ENCODE data around the gene PNMT. TPM values are rescaled to one million over a fixed set of nuclear protein-coding genes. Genes with fewer than 3 reads are reported as not detected.

Gene PNMT
- total and polyA plus RNA-seq, 2 of the 13 experiments (the other 11 are each of a cell fraction or from before 2014, with no cell fraction given) = 0.25 TPM; not detected in 1

- no peak for TF ChIP-seq CREBL2 (CRISPR knock-in tag; IDR thresholded peaks at IDR 0.05; ENCODE audit: borderline replicate concordance)
- TF ChIP-seq AKAP8 (CRISPR knock-in tag; IDR thresholded peaks at IDR 0.05) = no peak
- no peak for TF ChIP-seq AHR (CRISPR knock-in tag; IDR thresholded peaks at IDR 0.05)
- TF ChIP-seq FOXK1 (CRISPR knock-in tag; IDR thresholded peaks at IDR 0.05; ENCODE audit: borderline replicate concordance, low read depth) = peak; percentile 64; the same call in 1 of the 2 replicates
- no peak for TF ChIP-seq PCBP1 (IDR thresholded peaks at IDR 0.05; ENCODE audit: borderline replicate concordance, low read depth, low read length)
- TF ChIP-seq, protein P1, sequence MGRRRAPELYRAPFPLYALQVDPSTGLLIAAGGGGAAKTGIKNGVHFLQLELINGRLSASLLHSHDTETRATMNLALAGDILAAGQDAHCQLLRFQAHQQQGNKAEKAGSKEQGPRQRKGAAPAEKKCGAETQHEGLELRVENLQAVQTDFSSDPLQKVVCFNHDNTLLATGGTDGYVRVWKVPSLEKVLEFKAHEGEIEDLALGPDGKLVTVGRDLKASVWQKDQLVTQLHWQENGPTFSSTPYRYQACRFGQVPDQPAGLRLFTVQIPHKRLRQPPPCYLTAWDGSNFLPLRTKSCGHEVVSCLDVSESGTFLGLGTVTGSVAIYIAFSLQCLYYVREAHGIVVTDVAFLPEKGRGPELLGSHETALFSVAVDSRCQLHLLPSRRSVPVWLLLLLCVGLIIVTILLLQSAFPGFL (CRISPR knock-in tag; IDR thresholded peaks at IDR 0.05) = no peak
- no peak for TF ChIP-seq CAMTA2 (CRISPR knock-in tag; IDR thresholded peaks at IDR 0.05; ENCODE audit: borderline replicate concordance)
- peak; percentile 47; the same call in 1 of the 2 replicates for TF ChIP-seq DR1 (CRISPR knock-in tag; IDR thresholded peaks at IDR 0.05)
- TF ChIP-seq MEIS1 (CRISPR knock-in tag; IDR thresholded peaks at IDR 0.05; ENCODE audit: borderline replicate concordance) = peak; percentile 63; the same call in 1 of the 2 replicates
- TF ChIP-seq TEAD3 (CRISPR knock-in tag; optimal IDR thresholded peaks at IDR 0.05; ENCODE audit: borderline replicate concordance) = peak; percentile 30
- TF ChIP-seq YEATS4 (CRISPR knock-in tag; IDR thresholded peaks at IDR 0.05; ENCODE audit: borderline replicate concordance) = no peak
- TF ChIP-seq, protein P2, sequence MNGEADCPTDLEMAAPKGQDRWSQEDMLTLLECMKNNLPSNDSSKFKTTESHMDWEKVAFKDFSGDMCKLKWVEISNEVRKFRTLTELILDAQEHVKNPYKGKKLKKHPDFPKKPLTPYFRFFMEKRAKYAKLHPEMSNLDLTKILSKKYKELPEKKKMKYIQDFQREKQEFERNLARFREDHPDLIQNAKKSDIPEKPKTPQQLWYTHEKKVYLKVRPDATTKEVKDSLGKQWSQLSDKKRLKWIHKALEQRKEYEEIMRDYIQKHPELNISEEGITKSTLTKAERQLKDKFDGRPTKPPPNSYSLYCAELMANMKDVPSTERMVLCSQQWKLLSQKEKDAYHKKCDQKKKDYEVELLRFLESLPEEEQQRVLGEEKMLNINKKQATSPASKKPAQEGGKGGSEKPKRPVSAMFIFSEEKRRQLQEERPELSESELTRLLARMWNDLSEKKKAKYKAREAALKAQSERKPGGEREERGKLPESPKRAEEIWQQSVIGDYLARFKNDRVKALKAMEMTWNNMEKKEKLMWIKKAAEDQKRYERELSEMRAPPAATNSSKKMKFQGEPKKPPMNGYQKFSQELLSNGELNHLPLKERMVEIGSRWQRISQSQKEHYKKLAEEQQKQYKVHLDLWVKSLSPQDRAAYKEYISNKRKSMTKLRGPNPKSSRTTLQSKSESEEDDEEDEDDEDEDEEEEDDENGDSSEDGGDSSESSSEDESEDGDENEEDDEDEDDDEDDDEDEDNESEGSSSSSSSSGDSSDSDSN (CRISPR knock-in tag; IDR thresholded peaks at IDR 0.05) = peak; percentile 66
- 0 out of 2 replicates have a peak, but pooled peaks have one; percentile 13 for TF ChIP-seq ZSCAN31 (CRISPR knock-in tag; IDR thresholded peaks at IDR 0.05; ENCODE audit: low read depth)
- no peak for TF ChIP-seq ZBTB1 (CRISPR knock-in tag; IDR thresholded peaks at IDR 0.05; ENCODE audit: borderline replicate concordance)
- no peak for TF ChIP-seq ASH2L (IDR thresholded peaks at IDR 0.05; ENCODE audit: insufficient read length, low read depth, low read length)
- TF ChIP-seq ZBTB39 (CRISPR knock-in tag; IDR thresholded peaks at IDR 0.05) = peak; percentile 25; the same call in 1 of the 2 replicates
- no peak for TF ChIP-seq TSC22D2 (CRISPR knock-in tag; IDR thresholded peaks at IDR 0.05; ENCODE audit: borderline replicate concordance)
- peak; percentile 10; the same call in 1 of the 2 replicates for TF ChIP-seq ZMYM4 (CRISPR knock-in tag; IDR thresholded peaks at IDR 0.05)
- TF ChIP-seq ZNF205 (CRISPR knock-in tag; IDR thresholded peaks at IDR 0.05) = 0 out of 2 replicates have a peak, but pooled peaks have one; percentile 58
- TF ChIP-seq PAWR (CRISPR knock-in tag; IDR thresholded peaks at IDR 0.05; ENCODE audit: borderline replicate concordance) = no peak
- no peak for TF ChIP-seq ZKSCAN5 (CRISPR knock-in tag; IDR thresholded peaks at IDR 0.05)
Observed at GRCh38 chr17:39674702-39675389, 6.6 kb downstream of the PNMT start (continued).
